ENCODE results near the gene HIGD1B.

DNA sequence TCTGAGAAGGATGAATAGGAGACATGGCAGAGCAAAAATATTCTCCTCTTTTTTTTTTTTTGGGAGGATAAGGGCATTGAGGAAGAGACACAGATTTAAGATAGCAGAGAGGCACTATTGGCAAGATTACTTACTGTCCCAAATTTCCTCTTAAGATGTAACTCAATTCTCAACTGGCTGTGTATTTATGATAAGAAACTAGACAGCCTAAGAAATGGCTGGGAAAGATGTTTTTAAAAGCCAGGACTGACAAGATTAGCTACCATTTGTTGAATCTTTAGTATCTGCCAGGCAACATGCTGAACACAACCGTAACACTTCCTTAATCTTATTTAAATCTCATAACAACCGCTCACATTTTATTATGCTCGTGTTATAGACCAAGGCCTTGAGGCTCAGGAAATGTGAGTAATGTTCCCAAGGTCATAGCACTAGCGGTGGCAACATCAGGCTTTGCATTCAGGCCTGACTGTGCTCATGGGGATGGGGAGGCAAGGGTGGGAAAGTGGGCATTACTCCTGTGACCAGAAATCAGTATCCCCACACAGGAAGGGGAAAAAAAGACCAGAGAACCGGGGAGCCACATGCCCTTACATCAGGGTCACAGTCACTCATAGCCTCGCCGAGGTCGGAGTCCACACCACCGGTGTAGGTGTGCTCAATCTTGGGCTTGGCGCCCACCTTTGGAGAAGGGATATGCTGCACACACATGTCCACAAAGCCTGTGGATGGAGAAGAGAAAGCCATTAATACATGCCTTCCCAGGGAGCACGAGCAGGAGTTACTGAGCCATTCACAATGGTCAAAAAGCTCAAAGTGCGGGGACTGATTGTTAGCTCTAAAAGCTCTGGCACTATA is 15.6 kb downstream of the HIGD1B start:
- TF ChIP-seq, protein P1, sequence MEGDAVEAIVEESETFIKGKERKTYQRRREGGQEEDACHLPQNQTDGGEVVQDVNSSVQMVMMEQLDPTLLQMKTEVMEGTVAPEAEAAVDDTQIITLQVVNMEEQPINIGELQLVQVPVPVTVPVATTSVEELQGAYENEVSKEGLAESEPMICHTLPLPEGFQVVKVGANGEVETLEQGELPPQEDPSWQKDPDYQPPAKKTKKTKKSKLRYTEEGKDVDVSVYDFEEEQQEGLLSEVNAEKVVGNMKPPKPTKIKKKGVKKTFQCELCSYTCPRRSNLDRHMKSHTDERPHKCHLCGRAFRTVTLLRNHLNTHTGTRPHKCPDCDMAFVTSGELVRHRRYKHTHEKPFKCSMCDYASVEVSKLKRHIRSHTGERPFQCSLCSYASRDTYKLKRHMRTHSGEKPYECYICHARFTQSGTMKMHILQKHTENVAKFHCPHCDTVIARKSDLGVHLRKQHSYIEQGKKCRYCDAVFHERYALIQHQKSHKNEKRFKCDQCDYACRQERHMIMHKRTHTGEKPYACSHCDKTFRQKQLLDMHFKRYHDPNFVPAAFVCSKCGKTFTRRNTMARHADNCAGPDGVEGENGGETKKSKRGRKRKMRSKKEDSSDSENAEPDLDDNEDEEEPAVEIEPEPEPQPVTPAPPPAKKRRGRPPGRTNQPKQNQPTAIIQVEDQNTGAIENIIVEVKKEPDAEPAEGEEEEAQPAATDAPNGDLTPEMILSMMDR (IDR thresholded peaks at IDR 0.05), result no peak
- TF ChIP-seq POLR2A (IDR thresholded peaks at IDR 0.05), result no peak

Measured in Peyer's patch (tissue), 4 donors.